GM04504 (cell line): ENCODE data around the gene ZHX3.

ENCODE experiments used
- DNase-seq: peaks from one replicate; pipeline ENCODE4 v3.0.0-alpha.2; 2012; ENCODE audit warnings: low read depth

The ZHX3 gene

GRCh38 chr20:41222703-41223102, 94.8 kb downstream of the ZHX3 start:
- no peak for DNase-seq

GRCh38 chr20:41222296-41222695, 95.2 kb downstream of the ZHX3 start:
- no peak for DNase-seq

- DNase-seq = no peak
Measured at GRCh38 chr20:41221614-41222218, 95.8 kb downstream of the ZHX3 start.

- no peak for DNase-seq
Measured at GRCh38 chr20:41219824-41220223, 97.7 kb downstream of the ZHX3 start.

- peak; percentile 32 for DNase-seq
Measured at GRCh38 chr20:41218466-41218865, 99.1 kb downstream of the ZHX3 start.

- no peak for DNase-seq
Measured at GRCh38 chr20:41217422-41217821, 100.1 kb downstream of the ZHX3 start.

GRCh38 chr20:41214666-41215065, 102.9 kb downstream of the ZHX3 start:
- DNase-seq = no peak

- no peak for DNase-seq
Measured at GRCh38 chr20:41214202-41214601, 103.3 kb downstream of the ZHX3 start.

- DNase-seq = no peak
Measured at GRCh38 chr20:41213150-41213820, 104.2 kb downstream of the ZHX3 start.

- no peak for DNase-seq
Measured at GRCh38 chr20:41205313-41205712, 112.2 kb downstream of the ZHX3 start.

- no peak for DNase-seq
Measured at GRCh38 chr20:41204304-41205265, 112.9 kb downstream of the ZHX3 start.

- DNase-seq = no peak
Measured at GRCh38 chr20:41203660-41204059, 113.9 kb downstream of the ZHX3 start.

- no peak for DNase-seq
Measured at GRCh38 chr20:41202426-41202825, 115.1 kb downstream of the ZHX3 start.

- DNase-seq = no peak
Measured at GRCh38 chr20:41201760-41202159, 115.8 kb downstream of the ZHX3 start.

GRCh38 chr20:41200446-41201202, 116.9 kb downstream of the ZHX3 start:
- no peak for DNase-seq

GRCh38 chr20:41198443-41198842, 119.1 kb downstream of the ZHX3 start:
- DNase-seq = no peak

- no peak for DNase-seq
Measured at GRCh38 chr20:41196653-41197225, 120.8 kb downstream of the ZHX3 start.

- no peak for DNase-seq
Measured at GRCh38 chr20:41192575-41192974, 125.0 kb downstream of the ZHX3 start.

GRCh38 chr20:41191562-41192500, 125.7 kb downstream of the ZHX3 start:
- DNase-seq = no peak

- no peak for DNase-seq
Measured at GRCh38 chr20:41187668-41188067, 129.9 kb downstream of the ZHX3 start.
